K562 (cell line): ENCODE data around the gene BCL7C. TPM values are rescaled to one million over a fixed set of nuclear protein-coding genes. Genes with fewer than 3 reads are reported as not detected.

ENCODE experiments used
- ATAC-seq: fragments of 200-7000 bp; cut with Tn5 transposase; 3 replicates; pipeline ENCODE4 v1.9.1; 2020; ENCODE audit warnings: moderate library complexity
- BruUV-seq: library from RNA; stranded (reverse); fragments of 400-500 nt; replicated peaks from 2 replicates; lab custom pipeline; 2021; lab: Mats Ljungman, UMichigan
- CTCF ChIA-PET: fragments of 300-600 bp; formaldehyde crosslinking; extraction: SDS; loops from one replicate; lab custom pipeline; 2021; ENCODE audit warnings: low intra/inter-chr PET ratio; lab: Yijun Ruan, JAX
- POLR2A ChIA-PET: fragments of 300-600, 350-650 bp; sonication (Branson Sonifier 250); formaldehyde crosslinking; extraction: SDS; loops from one replicate; lab custom pipeline; 2021; ENCODE audit warnings: antibody characterized with exemption, inconsistent platforms; lab: Yijun Ruan, JAX
- DNase-seq, 4 experiments: peaks; one replicate each; pipeline versions ENCODE4 v3.0.0 to v3.0.0-alpha.2; 2011 to 2018; ENCODE audit warnings: low spot score in 3 of 4, mixed read lengths in 3 of 4; ENCODE audit errors: extremely low read depth in 1 of 4
- FAIRE-seq: peaks from 2 replicates; lab custom pipeline; 2011; peaks lifted over from hg19 to GRCh38; lab: Jason Lieb, UNC
- H2AFZ ChIP-seq: 2 replicates; pipeline ENCODE4 v1.6.0; 2011; ENCODE audit warnings: low read depth, low read length, control low read depth, inconsistent platforms
- H3K27ac ChIP-seq: fragments of 200-600 bp; 3 replicates; pipeline ENCODE4 v1.8.0; 2011; ENCODE audit warnings: low read depth, mild to moderate bottlenecking, control low read depth, inconsistent platforms, low read length, moderate library complexity, mixed read lengths; ENCODE audit errors: extremely low read depth
- H3K27me3 ChIP-seq, 2 experiments: fragments of 300-600 bp in 1 of 2; 2 replicates in 1 of 2; 3 replicates in 1 of 2; pipeline versions ENCODE4 v1.6.0 to v1.8.0; 2011; ENCODE audit warnings: inconsistent platforms in 2 of 2, low read length in 2 of 2, mild to moderate bottlenecking in 1 of 2, mixed read lengths in 1 of 2, moderate library complexity in 1 of 2; ENCODE audit not compliant: control insufficient read depth in 2 of 2, insufficient read depth in 2 of 2
- H3K36me3 ChIP-seq: fragments of 300-600 bp; 3 replicates; pipeline ENCODE4 v1.8.0; 2011; ENCODE audit warnings: mild to moderate bottlenecking, low read length, inconsistent platforms; ENCODE audit not compliant: control insufficient read depth, insufficient read depth
- H3K4me1 ChIP-seq, 2 experiments: fragments of 200-600 bp in 1 of 2; replicated peaks in 1 of 2; 2 replicates in 1 of 2; 3 replicates in 1 of 2; pipeline versions ENCODE4 v1.5.1 to v1.8.0; 2011; ENCODE audit warnings: inconsistent platforms in 2 of 2, low read length in 2 of 2, mild to moderate bottlenecking in 1 of 2, mixed read lengths in 1 of 2, moderate library complexity in 1 of 2; ENCODE audit not compliant: control insufficient read depth in 2 of 2, insufficient read depth in 2 of 2
- H3K4me2 ChIP-seq: 2 replicates; pipeline ENCODE4 v1.6.1; 2011; ENCODE audit warnings: low read length, control low read depth, inconsistent platforms, mixed read lengths; ENCODE audit not compliant: insufficient read depth
- H3K4me3 ChIP-seq: fragments of 200-600 bp; sonication (generic), shearing (Covaris generic); 2 replicates; pipeline ENCODE4 v1.5.1; 2016; ENCODE audit warnings: control low read depth, inconsistent platforms
- H3K79me2 ChIP-seq: fragments of 200-600 bp; 3 replicates; pipeline ENCODE4 v1.8.0; 2011; ENCODE audit warnings: low read length, inconsistent platforms; ENCODE audit not compliant: control insufficient read depth, insufficient read depth
- H3K9ac ChIP-seq, 2 experiments: 2 replicates each; pipeline versions ENCODE4 v1.6.0 to v1.6.1; 2011; ENCODE audit warnings: low read depth in 2 of 2, low read length in 2 of 2, control low read depth in 1 of 2, inconsistent platforms in 1 of 2, mild to moderate bottlenecking in 1 of 2, mixed read lengths in 1 of 2; ENCODE audit not compliant: insufficient read depth in 1 of 2
- H3K9me1 ChIP-seq: one replicate; pipeline ENCODE4 v1.6.0; 2011; ENCODE audit warnings: inconsistent platforms, mild to moderate bottlenecking, low read length, moderate library complexity; ENCODE audit not compliant: control insufficient read depth, insufficient read depth
- H3K9me3 ChIP-seq: replicated peaks from 2 replicates; pipeline ENCODE4 v1.5.1; 2011; ENCODE audit warnings: low read depth, low read length, inconsistent platforms; ENCODE audit not compliant: control insufficient read depth, insufficient read depth
- H4K20me1 ChIP-seq: replicated peaks from 2 replicates; pipeline ENCODE4 v1.6.1; 2011; ENCODE audit warnings: low read length, inconsistent platforms, mixed read lengths; ENCODE audit not compliant: control insufficient read depth, insufficient read depth
- ARNT ChIP-seq, 2 experiments: fragments of 450-650 bp; IDR thresholded peaks; 2 replicates each; pipeline ENCODE4 v1.6.1; 2016; ENCODE audit warnings: mild to moderate bottlenecking in 1 of 2
- CEBPG ChIP-seq, 3 experiments: fragments of 200-800 bp in 1 of 3; sonication (Bioruptor generic) in 1 of 3; sonication (generic) in 1 of 3; formaldehyde crosslinking in 1 of 3; IDR thresholded peaks in 2 of 3; conservative IDR thresholded peaks in 1 of 3; 2 replicates each; pipeline versions ENCODE4 v1.6.1 to v1.8.0; 2016 to 2022; ENCODE audit warnings: missing compliant biosample characterization in 2 of 3, missing genetic modification characterization in 2 of 3, mild to moderate bottlenecking in 1 of 3, missing genetic modification reagents in 1 of 3
- ELF1 ChIP-seq: fragments of 200-800 bp; sonication (Bioruptor generic); IDR thresholded peaks from 2 replicates; pipeline ENCODE4 v1.6.1; 2016; ENCODE audit warnings: missing genetic modification characterization, missing compliant biosample characterization
- ESRRA ChIP-seq: fragments of 450-650 bp; IDR thresholded peaks from 2 replicates; pipeline ENCODE4 v1.6.1; 2014; ENCODE audit warnings: low read depth, mild to moderate bottlenecking, moderate library complexity, borderline replicate concordance
- NFATC3 ChIP-seq: fragments of 450-650 bp; IDR thresholded peaks from 2 replicates; pipeline ENCODE4 v1.6.1; 2017; ENCODE audit warnings: mild to moderate bottlenecking
- POLR2AphosphoS5 ChIP-seq: IDR thresholded peaks from 2 replicates; pipeline ENCODE4 v1.6.1; 2011; ENCODE audit warnings: mild to moderate bottlenecking, low read depth, low read length, moderate library complexity; ENCODE audit not compliant: control insufficient read depth, insufficient read depth
- PRMT5 ChIP-seq: sonication (generic); formaldehyde crosslinking; IDR thresholded peaks from 2 replicates; pipeline ENCODE4 v1.5.0; 2020; ENCODE audit warnings: missing genetic modification reagents
- SMAD4 ChIP-seq: fragments of 250-450 bp; sonication (Bioruptor Pico); conservative IDR thresholded peaks from 2 replicates; pipeline ENCODE4 v1.8.0; 2021; ENCODE audit warnings: inconsistent platforms, mild to moderate bottlenecking, moderate library complexity
- U2AF2 ChIP-seq: fragments of 200-400 bp; formaldehyde crosslinking; optimal IDR thresholded peaks from 2 replicates; pipeline ENCODE3; 2017; ENCODE audit warnings: low read depth, mild to moderate bottlenecking, low read length
- ZNF12 ChIP-seq: sonication (generic); formaldehyde crosslinking; IDR thresholded peaks from 2 replicates; pipeline ENCODE4 v1.4.0; 2020; ENCODE audit warnings: mild to moderate bottlenecking, missing genetic modification reagents
- ZNF174 ChIP-seq: fragments of 250-450 bp; sonication (Bioruptor Pico); IDR thresholded peaks from 2 replicates; pipeline ENCODE4 v1.4.0; 2020; ENCODE audit warnings: mild to moderate bottlenecking
- ZNF232 ChIP-seq: sonication (generic); formaldehyde crosslinking; IDR thresholded peaks from 2 replicates; pipeline ENCODE4 v1.8.0; 2022; ENCODE audit warnings: mild to moderate bottlenecking, missing genetic modification reagents
- WGBS: fragments of 100-300 bp; shearing (Covaris generic); methylation state at CpG from one replicate; pipeline ENCODE4 v1.1.6; 2016; ENCODE audit warnings: low coverage, mixed read lengths; ENCODE audit not compliant: insufficient coverage; ENCODE audit errors: missing lambda C conversion rate; 5-methylcytosine and 5-hydroxymethylcytosine counted together
- in situ Hi-C: fragments of 300-500 bp; cut with MboI; formaldehyde crosslinking; loops from 4 replicates; pipeline ENCODE4 v1.15.0; 2018; ENCODE audit warnings: inconsistent platforms, mixed read lengths
- intact Hi-C: fragments of 100-400 bp; cut with micrococcal nuclease; formaldehyde crosslinking; loops from 2 replicates; pipeline ENCODE4 v1.14.2; 2022
- polyA plus RNA-seq, 8 experiments: library from polyadenylated mRNA; depleted of rRNA in 4 of 8; stranded (reverse) in 5 of 8; unstranded in 3 of 8; fragments of >200 nt; fragmentation: Nextera tagmentation in 2 of 8; fragmentation: Illumina TruSeq in 1 of 8; extraction: Ambion mirVana in 2 of 8; extraction: Trizol in 1 of 8; gene quantifications; 2 replicates each; pipeline versions ENCODE4 v1.2.1 to v1.2.3, GENCODE V29; 2011 to 2014; ENCODE audit warnings: inconsistent platforms in 1 of 8, missing spikeins in 1 of 8
- total RNA-seq, 7 experiments: library from RNA; depleted of rRNA in 6 of 7; stranded (reverse); fragments of >200 nt in 6 of 7; fragmentation: Illumina TruSeq in 2 of 7; extraction: Trizol in 2 of 7; gene quantifications; 2 replicates each; pipeline versions ENCODE4 v1.2.1 to v1.2.3, GENCODE V29; 2011 to 2021; ENCODE audit warnings: low replicate concordance in 1 of 7
- TF ChIP-seq, protein P1 (sequence below): IDR thresholded peaks from 2 replicates; pipeline ENCODE4 v1.6.1; 2016; ENCODE audit warnings: missing genetic modification characterization, missing compliant biosample characterization
- TF ChIP-seq, protein P2 (sequence below), 2 experiments: IDR thresholded peaks; 2 replicates each; pipeline ENCODE4 v1.6.1; 2012; ENCODE audit warnings: improper control_type of control experiment in 2 of 2, low read depth in 2 of 2, low read length in 2 of 2, borderline replicate concordance in 1 of 2
- TF ChIP-seq, protein P3 (sequence below): fragments of 250-450 bp; sonication (Bioruptor Pico); IDR thresholded peaks from 2 replicates; pipeline ENCODE4 v1.8.0; 2022; ENCODE audit warnings: moderate library complexity, mild to moderate bottlenecking, inconsistent platforms
- TF ChIP-seq, protein P4 (sequence below), 2 experiments: fragments of 450-650 bp; IDR thresholded peaks; 2 replicates each; pipeline ENCODE4 v1.6.1; 2016

Gene BCL7C
- total and polyA plus RNA-seq, 9 of the 15 experiments (the other 6 are each of a cell fraction or from before 2014, with no cell fraction given): 1.7 to 85.8 (median 19.6) TPM

DNA sequence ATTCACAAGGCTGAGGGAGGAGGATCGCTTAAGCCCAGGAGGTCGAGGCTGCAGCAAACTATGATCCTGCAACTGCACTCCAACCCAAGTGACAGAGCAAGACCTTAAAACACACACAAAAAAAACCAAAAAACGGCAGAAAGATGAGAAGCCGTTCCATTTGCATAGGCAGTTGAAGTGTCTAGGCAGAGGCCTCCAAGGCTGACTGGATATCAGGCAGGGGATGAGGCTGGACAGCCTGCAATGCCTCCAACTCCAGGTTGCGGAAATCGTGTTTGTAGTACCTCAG lies 27.5 kb upstream of the BCL7C start:
- peaks cover 3 to 35% of the 10 kb centered on the region in 2 experiments; a peak in 4 of 5 replicates for H3K4me1 ChIP-seq
- H3K4me3 ChIP-seq: peak overlapping the region; percentile 85
- in situ Hi-C loops: loop anchor here (5.0 kb wide), 1 partner anchor 74 kb away; no protein-coding TSS in a partner anchor
- H3K9me1 ChIP-seq: no peaks in the 10 kb centered on the region
- peak overlapping the region; percentile 58 to 77; a peak in 2 of 4 replicates for H3K9ac ChIP-seq
- DNase-seq (no peak), ATAC-seq (no peak), FAIRE-seq (no peak)
- intact Hi-C loops: loop anchor here (1.0 to 5.0 kb wide), 4 partner anchors 27 to 264 kb away; partner anchors contain the start of genes BCL7C and FBRS
- no peak overlapping the region for H3K27ac ChIP-seq
- ChIA-PET POLR2A (interaction anchor here (0.6 kb wide), 1 partner anchor 164 kb away, joined by 3 read pairs; no protein-coding TSS in a partner anchor), CTCF (interaction anchor here (1.2 to 1.9 kb wide), 2 partner anchors 76 to 263 kb away, joined by 5 to 20 read pairs; no protein-coding TSS in a partner anchor)
- H3K79me2 ChIP-seq: peaks cover 17% of the 10 kb centered on the region
- no peaks in the 10 kb centered on the region; a peak in 1 of 5 replicates for H3K27me3 ChIP-seq
- 15% methylated on average over 6 of the region's 6 CpGs for WGBS
- BruUV-seq: no TSS peak
- peak overlapping the region; percentile 92 for H3K4me2 ChIP-seq
- no peaks in the 10 kb centered on the region for H3K9me3 ChIP-seq
- H4K20me1 ChIP-seq: 0 out of 2 replicates have a peak, but pooled peaks cover 3% of the 10 kb centered on the region
- peaks cover 13% of the 10 kb centered on the region; the same call in 1 of the 3 replicates for H3K36me3 ChIP-seq
- H2AFZ ChIP-seq: peak overlapping the region; percentile 89
- TF ChIP-seq ESRRA (no peak), ZNF12 (0 out of 2 replicates have a peak, but pooled peaks have one; percentile 16), ZNF232 (CRISPR knock-in tag) (no peak), NFATC3 (no peak), CEBPG (CRISPR knock-in tag; IDR thresholded peaks at IDR 0.05) (no peak), CEBPG (tag; conservative IDR thresholded peaks at IDR 0.05 in 1 of 2, IDR thresholded peaks at IDR 0.05 in 1 of 2) (peak in 1 of 2 experiments; percentile 24; a peak in 1 of 4 replicates), ARNT (IDR thresholded peaks at IDR 0.05) (0 out of 4 replicates have a peak, but pooled peaks of 1 of the 2 experiments have one; percentile 18), SMAD4 (no peak), ELF1 (peak; percentile 39; the same call in 1 of the 2 replicates), ZNF174 (CRISPR knock-in tag) (no peak), PRMT5 (no peak), U2AF2 (no peak), POLR2AphosphoS5 (0 out of 2 replicates have a peak, but pooled peaks have one; percentile 22)
- TF ChIP-seq, protein P1, sequence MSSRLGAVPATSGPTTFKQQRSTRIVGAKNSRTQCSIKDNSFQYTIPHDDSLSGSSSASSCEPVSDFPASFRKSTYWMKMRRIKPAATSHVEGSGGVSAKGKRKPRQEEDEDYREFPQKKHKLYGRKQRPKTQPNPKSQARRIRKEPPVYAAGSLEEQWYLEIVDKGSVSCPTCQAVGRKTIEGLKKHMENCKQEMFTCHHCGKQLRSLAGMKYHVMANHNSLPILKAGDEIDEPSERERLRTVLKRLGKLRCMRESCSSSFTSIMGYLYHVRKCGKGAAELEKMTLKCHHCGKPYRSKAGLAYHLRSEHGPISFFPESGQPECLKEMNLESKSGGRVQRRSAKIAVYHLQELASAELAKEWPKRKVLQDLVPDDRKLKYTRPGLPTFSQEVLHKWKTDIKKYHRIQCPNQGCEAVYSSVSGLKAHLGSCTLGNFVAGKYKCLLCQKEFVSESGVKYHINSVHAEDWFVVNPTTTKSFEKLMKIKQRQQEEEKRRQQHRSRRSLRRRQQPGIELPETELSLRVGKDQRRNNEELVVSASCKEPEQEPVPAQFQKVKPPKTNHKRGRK (tag): no peak
- TF ChIP-seq, protein P2, sequence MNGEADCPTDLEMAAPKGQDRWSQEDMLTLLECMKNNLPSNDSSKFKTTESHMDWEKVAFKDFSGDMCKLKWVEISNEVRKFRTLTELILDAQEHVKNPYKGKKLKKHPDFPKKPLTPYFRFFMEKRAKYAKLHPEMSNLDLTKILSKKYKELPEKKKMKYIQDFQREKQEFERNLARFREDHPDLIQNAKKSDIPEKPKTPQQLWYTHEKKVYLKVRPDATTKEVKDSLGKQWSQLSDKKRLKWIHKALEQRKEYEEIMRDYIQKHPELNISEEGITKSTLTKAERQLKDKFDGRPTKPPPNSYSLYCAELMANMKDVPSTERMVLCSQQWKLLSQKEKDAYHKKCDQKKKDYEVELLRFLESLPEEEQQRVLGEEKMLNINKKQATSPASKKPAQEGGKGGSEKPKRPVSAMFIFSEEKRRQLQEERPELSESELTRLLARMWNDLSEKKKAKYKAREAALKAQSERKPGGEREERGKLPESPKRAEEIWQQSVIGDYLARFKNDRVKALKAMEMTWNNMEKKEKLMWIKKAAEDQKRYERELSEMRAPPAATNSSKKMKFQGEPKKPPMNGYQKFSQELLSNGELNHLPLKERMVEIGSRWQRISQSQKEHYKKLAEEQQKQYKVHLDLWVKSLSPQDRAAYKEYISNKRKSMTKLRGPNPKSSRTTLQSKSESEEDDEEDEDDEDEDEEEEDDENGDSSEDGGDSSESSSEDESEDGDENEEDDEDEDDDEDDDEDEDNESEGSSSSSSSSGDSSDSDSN (IDR thresholded peaks at IDR 0.05; ENCODE audit: borderline replicate concordance in 1 of 2, low read depth in 2 of 2, low read length in 2 of 2): no peak
- TF ChIP-seq, protein P3, sequence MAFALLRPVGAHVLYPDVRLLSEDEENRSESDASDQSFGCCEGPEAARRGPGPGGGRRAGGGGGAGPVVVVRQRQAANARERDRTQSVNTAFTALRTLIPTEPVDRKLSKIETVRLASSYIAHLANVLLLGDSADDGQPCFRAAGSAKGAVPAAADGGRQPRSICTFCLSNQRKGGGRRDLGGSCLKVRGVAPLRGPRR (CRISPR knock-in tag): no peak
- TF ChIP-seq, protein P4, sequence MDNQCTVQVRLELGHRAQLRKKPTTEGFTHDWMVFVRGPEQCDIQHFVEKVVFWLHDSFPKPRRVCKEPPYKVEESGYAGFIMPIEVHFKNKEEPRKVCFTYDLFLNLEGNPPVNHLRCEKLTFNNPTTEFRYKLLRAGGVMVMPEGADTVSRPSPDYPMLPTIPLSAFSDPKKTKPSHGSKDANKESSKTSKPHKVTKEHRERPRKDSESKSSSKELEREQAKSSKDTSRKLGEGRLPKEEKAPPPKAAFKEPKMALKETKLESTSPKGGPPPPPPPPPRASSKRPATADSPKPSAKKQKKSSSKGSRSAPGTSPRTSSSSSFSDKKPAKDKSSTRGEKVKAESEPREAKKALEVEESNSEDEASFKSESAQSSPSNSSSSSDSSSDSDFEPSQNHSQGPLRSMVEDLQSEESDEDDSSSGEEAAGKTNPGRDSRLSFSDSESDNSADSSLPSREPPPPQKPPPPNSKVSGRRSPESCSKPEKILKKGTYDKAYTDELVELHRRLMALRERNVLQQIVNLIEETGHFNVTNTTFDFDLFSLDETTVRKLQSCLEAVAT (IDR thresholded peaks at IDR 0.05): no peak
